SK-N-SH treated with all-trans-retinoic acid at 6 μM for 48 hours (cell line): ENCODE data around the gene CACNA2D2.
A peak's percentile ranks its signal among the peaks of the same experiment; 100 is the strongest.

Source experiments
- ATAC-seq: fragments of 200-7000 bp; cut with Tn5 transposase; 3 replicates; pipeline ENCODE4 v1.9.1; 2020; ENCODE audit warnings: mild to moderate bottlenecking, moderate library complexity
- ARNTL ChIP-seq: fragments of 450-650 bp; formaldehyde crosslinking; IDR thresholded peaks from 2 replicates; pipeline ENCODE4 v1.5.0; 2020; ENCODE audit warnings: low read depth, mild to moderate bottlenecking, moderate library complexity, borderline replicate concordance
- BACH2 ChIP-seq: fragments of 250-450 bp; sonication (Bioruptor Pico); IDR thresholded peaks from 2 replicates; pipeline ENCODE4 v1.9.0; 2021; ENCODE audit warnings: mild to moderate bottlenecking, borderline replicate concordance
- CREB5 ChIP-seq: fragments of 250-450 bp; sonication (Bioruptor Pico); IDR thresholded peaks from 2 replicates; pipeline ENCODE4 v1.5.1; 2020; ENCODE audit warnings: low read depth, mild to moderate bottlenecking, moderate library complexity
- CSDC2 ChIP-seq: fragments of 250-450 bp; sonication (Bioruptor Pico); IDR thresholded peaks from 2 replicates; pipeline ENCODE4 v1.5.0; 2020; ENCODE audit warnings: mild to moderate bottlenecking, moderate library complexity
- GLIS3 ChIP-seq: fragments of 250-450 bp; sonication (Bioruptor Pico); IDR thresholded peaks from 2 replicates; pipeline ENCODE4 v1.5.0; 2020; ENCODE audit warnings: mild to moderate bottlenecking, moderate library complexity
- ISL1 ChIP-seq: fragments of 250-450 bp; sonication (Bioruptor Pico); IDR thresholded peaks from 2 replicates; pipeline ENCODE4 v2.1.2; 2022; ENCODE audit warnings: mild to moderate bottlenecking, moderate library complexity
- OSR1 ChIP-seq: fragments of 250-450 bp; sonication (Bioruptor Pico); IDR thresholded peaks from 2 replicates; pipeline ENCODE4 v1.8.0; 2022; ENCODE audit warnings: moderate library complexity, mild to moderate bottlenecking, inconsistent platforms
- PATZ1 ChIP-seq: fragments of 250-450 bp; sonication (Bioruptor Pico); IDR thresholded peaks from 2 replicates; pipeline ENCODE4 v1.8.0; 2020; ENCODE audit warnings: mild to moderate bottlenecking, moderate library complexity, borderline replicate concordance
- POU6F1 ChIP-seq: fragments of 250-450 bp; sonication (Bioruptor Pico); IDR thresholded peaks from 2 replicates; pipeline ENCODE4 v1.8.0; 2021; ENCODE audit warnings: low read depth, mild to moderate bottlenecking, moderate library complexity, borderline replicate concordance
- RARB ChIP-seq: fragments of 250-450 bp; sonication (Bioruptor Pico); IDR thresholded peaks from 2 replicates; pipeline ENCODE4 v1.8.0; 2021; ENCODE audit warnings: mild to moderate bottlenecking, moderate library complexity
- SNAI2 ChIP-seq: fragments of 250-450 bp; sonication (Bioruptor Pico); IDR thresholded peaks from 2 replicates; pipeline ENCODE4 v1.5.0; 2020; ENCODE audit warnings: mild to moderate bottlenecking, moderate library complexity
- TCF4 ChIP-seq: fragments of 250-450 bp; sonication (Bioruptor Pico); IDR thresholded peaks from 2 replicates; pipeline ENCODE4 v1.8.0; 2021; ENCODE audit warnings: mild to moderate bottlenecking, moderate library complexity, borderline replicate concordance
- TSHZ2 ChIP-seq: fragments of 250-450 bp; sonication (Bioruptor Pico); IDR thresholded peaks from 2 replicates; pipeline ENCODE4 v1.5.0; 2020; ENCODE audit warnings: mild to moderate bottlenecking, moderate library complexity
- ZC3H10 ChIP-seq: fragments of 250-450 bp; sonication (Bioruptor Pico); IDR thresholded peaks from 2 replicates; pipeline ENCODE4 v1.5.1; 2021; ENCODE audit warnings: mild to moderate bottlenecking, moderate library complexity
- ZFP3 ChIP-seq: fragments of 250-450 bp; sonication (Bioruptor Pico); IDR thresholded peaks from 2 replicates; pipeline ENCODE4 v1.5.0; 2020; ENCODE audit warnings: mild to moderate bottlenecking, moderate library complexity
- ZFP30 ChIP-seq: fragments of 450-650 bp; formaldehyde crosslinking; IDR thresholded peaks from 2 replicates; pipeline ENCODE4 v1.5.0; 2022; ENCODE audit warnings: mild to moderate bottlenecking, moderate library complexity
- ZNF565 ChIP-seq: fragments of 450-650 bp; formaldehyde crosslinking; conservative IDR thresholded peaks from 2 replicates; pipeline ENCODE4 v1.5.0; 2020; ENCODE audit warnings: low read depth, mild to moderate bottlenecking, moderate library complexity
- ZNF8 ChIP-seq: fragments of 450-650 bp; formaldehyde crosslinking; IDR thresholded peaks from 2 replicates; pipeline ENCODE4 v1.5.0; 2020; ENCODE audit warnings: mild to moderate bottlenecking, moderate library complexity

The CACNA2D2 gene

GRCh38 chr3:50339485-50340146 is 163.8 kb downstream of the CACNA2D2 start:
- ATAC-seq, result no peak
- no peak for TF ChIP-seq CREB5 (CRISPR knock-in tag)
- TF ChIP-seq ZNF565, result no peak
- TF ChIP-seq ZC3H10 (CRISPR knock-in tag), result no peak
- no peak for TF ChIP-seq SNAI2
- TF ChIP-seq GLIS3 (CRISPR knock-in tag), result no peak
- TF ChIP-seq ZNF8, result no peak
- no peak for TF ChIP-seq ZFP30 (CRISPR knock-in tag)
- no peak for TF ChIP-seq ARNTL (CRISPR knock-in tag)
- no peak for TF ChIP-seq ISL1 (CRISPR knock-in tag)
- no peak for TF ChIP-seq CSDC2 (CRISPR knock-in tag)
- no peak for TF ChIP-seq TSHZ2 (CRISPR knock-in tag)
- TF ChIP-seq TCF4 (CRISPR knock-in tag), result no peak
- TF ChIP-seq ZFP3, result no peak
- no peak for TF ChIP-seq OSR1 (CRISPR knock-in tag)
- no peak for TF ChIP-seq PATZ1 (CRISPR knock-in tag)
- TF ChIP-seq RARB, result no peak

GRCh38 chr3:50338965-50339364 is 164.5 kb downstream of the CACNA2D2 start:
- TF ChIP-seq ARNTL (CRISPR knock-in tag), result no peak
- no peak for TF ChIP-seq BACH2 (CRISPR knock-in tag)
- no peak for TF ChIP-seq SNAI2
- no peak for ATAC-seq

- TF ChIP-seq CREB5 (CRISPR knock-in tag), result no peak
- TF ChIP-seq ISL1 (CRISPR knock-in tag), result no peak
- no peak for TF ChIP-seq ARNTL (CRISPR knock-in tag)
- no peak for TF ChIP-seq ZFP30 (CRISPR knock-in tag)
- no peak for TF ChIP-seq POU6F1
- ATAC-seq, result peak; percentile 93
Observed at GRCh38 chr3:50337175-50337861, 166.1 kb downstream of the CACNA2D2 start.
